Esophagus squamous epithelium (tissue), 4 donors: Measurements from ENCODE around the gene WNT2.

Experiments used
- POLR2A ChIP-seq, 4 donors: fragments of 450-650 bp; IDR thresholded peaks; one replicate each; pipeline ENCODE4 v1.6.1; 2017; ENCODE audit warnings: antibody characterized with exemption in 4 of 4, mild to moderate bottlenecking in 4 of 4, moderate library complexity in 3 of 4
- TF ChIP-seq, protein P1 (sequence below), 6 experiments: fragments of 450-650 bp in 4 of 6; fragments of 200-600 bp in 2 of 6; sonication (generic) in 2 of 6; IDR thresholded peaks; one replicate each; pipeline ENCODE4 v1.5.1; 2016 to 2019; ENCODE audit warnings: antibody characterized with exemption in 6 of 6, mild to moderate bottlenecking in 4 of 6, moderate library complexity in 4 of 6

DNA sequence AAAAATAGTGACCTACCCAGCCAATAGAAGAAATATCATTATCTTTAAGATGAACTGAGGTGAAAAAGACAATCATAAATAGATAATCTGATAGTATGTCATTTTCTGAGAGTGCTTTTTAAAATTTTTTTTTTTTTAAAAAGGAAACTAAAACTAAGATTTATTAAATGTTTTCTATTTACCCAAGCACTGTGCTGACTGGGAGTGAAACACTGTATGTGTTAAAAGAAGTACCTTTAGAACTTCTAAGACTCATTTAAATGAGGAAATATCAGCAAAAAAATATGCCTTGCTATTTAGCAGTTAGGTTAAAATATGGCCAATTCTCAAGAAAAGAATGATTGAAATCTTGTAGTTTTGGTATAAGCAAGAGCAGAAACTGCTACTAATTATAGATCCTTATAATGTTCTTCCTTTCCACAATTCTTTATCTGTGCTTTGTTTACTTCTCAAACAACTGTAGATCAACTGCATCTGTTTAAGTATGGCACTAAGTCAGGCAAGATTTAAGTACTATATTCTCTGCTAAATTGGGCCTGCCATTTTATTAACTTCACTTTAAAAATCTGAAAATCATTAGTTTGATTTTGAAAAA lies 39.5 kb upstream of the WNT2 start:
- no peak for TF ChIP-seq POLR2A (IDR thresholded peaks at IDR 0.05)
- TF ChIP-seq, protein P1, sequence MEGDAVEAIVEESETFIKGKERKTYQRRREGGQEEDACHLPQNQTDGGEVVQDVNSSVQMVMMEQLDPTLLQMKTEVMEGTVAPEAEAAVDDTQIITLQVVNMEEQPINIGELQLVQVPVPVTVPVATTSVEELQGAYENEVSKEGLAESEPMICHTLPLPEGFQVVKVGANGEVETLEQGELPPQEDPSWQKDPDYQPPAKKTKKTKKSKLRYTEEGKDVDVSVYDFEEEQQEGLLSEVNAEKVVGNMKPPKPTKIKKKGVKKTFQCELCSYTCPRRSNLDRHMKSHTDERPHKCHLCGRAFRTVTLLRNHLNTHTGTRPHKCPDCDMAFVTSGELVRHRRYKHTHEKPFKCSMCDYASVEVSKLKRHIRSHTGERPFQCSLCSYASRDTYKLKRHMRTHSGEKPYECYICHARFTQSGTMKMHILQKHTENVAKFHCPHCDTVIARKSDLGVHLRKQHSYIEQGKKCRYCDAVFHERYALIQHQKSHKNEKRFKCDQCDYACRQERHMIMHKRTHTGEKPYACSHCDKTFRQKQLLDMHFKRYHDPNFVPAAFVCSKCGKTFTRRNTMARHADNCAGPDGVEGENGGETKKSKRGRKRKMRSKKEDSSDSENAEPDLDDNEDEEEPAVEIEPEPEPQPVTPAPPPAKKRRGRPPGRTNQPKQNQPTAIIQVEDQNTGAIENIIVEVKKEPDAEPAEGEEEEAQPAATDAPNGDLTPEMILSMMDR (IDR thresholded peaks at IDR 0.05): no peak
